ENCODE data around the gene PRR36.

PRR36 gene

DNA sequence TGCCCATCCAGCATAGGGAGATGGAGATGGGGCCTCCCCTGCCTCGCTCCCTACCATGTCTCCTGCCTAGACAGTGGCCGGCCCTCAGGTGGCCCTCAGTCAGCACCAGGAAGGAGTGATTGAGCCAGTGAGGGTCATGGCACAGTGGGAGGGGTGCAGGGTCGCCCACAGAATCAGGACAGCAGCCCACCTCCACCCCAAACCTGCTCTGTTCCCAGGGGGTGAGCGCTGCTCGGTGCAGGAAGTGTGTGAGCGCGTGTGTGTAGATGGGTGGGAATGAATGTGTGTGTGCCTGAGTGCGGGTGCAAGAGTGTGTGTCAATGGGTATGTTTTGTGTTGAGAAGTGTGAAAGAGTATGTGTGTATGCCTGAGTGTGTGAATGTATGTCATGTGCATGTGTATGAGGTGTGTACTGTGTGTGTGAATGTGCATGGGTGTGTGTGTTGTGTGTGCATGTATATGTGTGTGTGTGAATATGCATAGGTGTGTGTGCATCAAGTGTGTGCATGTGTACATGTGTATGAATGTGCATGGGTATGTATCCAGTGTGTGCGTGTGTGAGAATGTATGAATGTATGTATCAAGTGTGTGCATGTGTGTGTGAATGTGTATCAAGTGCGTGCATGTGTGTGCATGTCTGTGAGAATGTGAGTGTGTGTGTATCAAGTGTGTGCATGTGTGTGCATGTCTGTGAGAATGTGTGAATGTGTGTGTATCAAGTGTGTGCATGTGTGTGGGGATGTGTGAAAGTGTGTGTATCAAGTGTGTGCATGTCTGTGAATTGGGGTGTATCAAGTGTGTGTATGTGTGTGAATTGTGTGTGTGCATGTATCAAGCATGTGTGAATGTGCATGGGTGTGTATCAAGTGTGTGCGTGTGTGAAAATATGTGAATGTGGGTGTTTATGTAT lies 32.2 kb downstream of the PRR36 start:
- Histone ChIP-seq H3K4me3 (ENCODE audit: low read depth, low read length) (no peak overlapping the region), H3K27me3 (no peaks in the 10 kb centered on the region), H3K36me3 (no peaks in the 10 kb centered on the region), H3K9me3 (peaks cover 5% of the 10 kb centered on the region), H3K4me1 (no peaks in the 10 kb centered on the region)
- no peak for DNase-seq
- TF ChIP-seq CTCF (IDR thresholded peaks at IDR 0.05; ENCODE audit: low read depth, low read length), result no peak

GRCh38 chr19:7840629-7841028 lies 33.6 kb downstream of the PRR36 start:
- no peak for TF ChIP-seq CTCF (IDR thresholded peaks at IDR 0.05; ENCODE audit: low read depth, low read length)
- peaks cover 5% of the 10 kb centered on the region for H3K9me3 ChIP-seq
- no peak overlapping the region for H3K4me3 ChIP-seq (ENCODE audit: low read depth, low read length)
- H3K4me1 ChIP-seq, result no peaks in the 10 kb centered on the region
- no peak for DNase-seq
- H3K27me3 ChIP-seq, result no peaks in the 10 kb centered on the region
- H3K36me3 ChIP-seq, result no peaks in the 10 kb centered on the region

DNA sequence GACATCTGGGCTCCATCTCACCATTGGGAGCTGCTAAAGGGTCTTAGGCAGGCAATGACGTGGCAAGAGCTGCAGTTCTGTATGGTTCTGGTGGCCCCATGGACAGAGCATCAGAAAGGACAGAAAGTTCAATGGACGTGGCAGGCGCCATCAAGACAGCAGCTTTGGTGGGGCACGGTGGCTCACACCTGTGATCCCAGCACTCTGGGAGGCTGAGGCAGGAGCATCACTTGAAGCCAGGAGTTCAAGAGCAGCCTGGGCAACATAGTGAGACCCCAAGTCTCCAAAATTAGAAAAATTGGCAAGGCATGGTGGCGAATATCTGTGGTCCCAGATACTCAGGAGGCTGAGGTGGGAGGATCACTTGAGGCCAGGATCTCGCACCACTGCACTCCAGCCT lies 34.7 kb downstream of the PRR36 start:
- no peak for TF ChIP-seq CTCF (IDR thresholded peaks at IDR 0.05; ENCODE audit: low read depth, low read length)
- Histone ChIP-seq H3K36me3 (no peaks in the 10 kb centered on the region), H3K27me3 (no peaks in the 10 kb centered on the region), H3K4me1 (no peaks in the 10 kb centered on the region), H3K4me3 (ENCODE audit: low read depth, low read length) (no peak overlapping the region), H3K9me3 (peaks cover 5% of the 10 kb centered on the region)
- no peak for DNase-seq

GRCh38 chr19:7833225-7834099 lies 40.7 kb downstream of the PRR36 start:
- H3K4me3 ChIP-seq (ENCODE audit: low read depth, low read length), result no peak overlapping the region
- H3K36me3 ChIP-seq, result no peaks in the 10 kb centered on the region
- H3K4me1 ChIP-seq, result no peaks in the 10 kb centered on the region; the same call in 1 of the 2 replicates
- DNase-seq, result no peak
- no peak for TF ChIP-seq CTCF (IDR thresholded peaks at IDR 0.05; ENCODE audit: low read depth, low read length)
- peaks cover 3% of the 10 kb centered on the region; the same call in 1 of the 2 replicates for H3K27me3 ChIP-seq
- no peaks in the 10 kb centered on the region for H3K9me3 ChIP-seq

GRCh38 chr19:7832781-7833180 lies 41.4 kb downstream of the PRR36 start:
- H3K36me3 ChIP-seq, result no peaks in the 10 kb centered on the region
- no peaks in the 10 kb centered on the region; the same call in 1 of the 2 replicates for H3K4me1 ChIP-seq
- H3K4me3 ChIP-seq (ENCODE audit: low read depth, low read length), result no peak overlapping the region
- H3K27me3 ChIP-seq, result peaks cover 9% of the 10 kb centered on the region
- no peaks in the 10 kb centered on the region for H3K9me3 ChIP-seq
- TF ChIP-seq CTCF (IDR thresholded peaks at IDR 0.05; ENCODE audit: low read depth, low read length), result no peak
- DNase-seq, result no peak

Measured in BE2C (cell line).